OCI-LY7 (cell line): ENCODE data around the gene AOPEP.

Experiments
- CTCF ChIP-seq: fragments of 200-600 bp; sonication (generic); conservative IDR thresholded peaks from 2 replicates; pipeline ENCODE4 v1.5.1; 2014; ENCODE audit warnings: mild to moderate bottlenecking, antibody characterized with exemption, low read length, moderate library complexity, mixed read lengths
- EZH2phosphoT487 ChIP-seq: fragments of 200-600 bp; sonication (generic); IDR thresholded peaks from 2 replicates; pipeline ENCODE4 v1.6.1; 2018; ENCODE audit warnings: low read depth, borderline replicate concordance, mild to moderate bottlenecking, mixed run types, antibody characterized with exemption, low read length, moderate library complexity, mixed read lengths

GRCh38 chr9:94919376-94920098 lies 193.0 kb downstream of the AOPEP start:
- TF ChIP-seq CTCF, result no peak
- TF ChIP-seq EZH2phosphoT487, result no peak
